ENCODE data around the gene ESRP2.

GRCh38 chr16:68259007-68259825, 23.3 kb upstream of the ESRP2 start:
- TF ChIP-seq EP300 (IDR thresholded peaks at IDR 0.05; ENCODE audit: low read depth) = no peak
- TF ChIP-seq POLR2A (IDR thresholded peaks at IDR 0.05) = no peak
